ENCODE data around the gene NFX1.

- TF ChIP-seq EZH2 (IDR thresholded peaks at IDR 0.05; ENCODE audit: low read length, missing control alignments): no peak
- TF ChIP-seq CTCF (conservative IDR thresholded peaks at IDR 0.05 in 1 of 2, IDR thresholded peaks at IDR 0.05 in 1 of 2; ENCODE audit: low read depth in 1 of 2, low read length in 2 of 2): no peak
Measured at GRCh38 chr9:33311953-33312352, 21.6 kb downstream of the NFX1 start.

Data from fibroblast of lung (primary cell).